T-cell (primary cell): ENCODE results near the gene SP100. TPM values are rescaled to one million over a fixed set of nuclear protein-coding genes. Genes with fewer than 3 reads are reported as not detected.
"Not testable (repeated sequence)": the region's sequence is repeated elsewhere in the genome, so short reads cannot be mapped to it uniquely, and the experiment has no call there.

Experiments used
- ATAC-seq, 4 experiments: fragments of 200-7000 bp in 3 of 4; fragments of 150-1000 bp in 1 of 4; cut with Tn5 transposase; replicated peaks in 1 of 4; 1 replicate in 3 of 4; 2 replicates in 1 of 4; pipeline ENCODE4 v1.10.0; 2021; ENCODE audit warnings: moderate library complexity in 3 of 4, mild to moderate bottlenecking in 2 of 4, moderate number of reproducible peaks in 1 of 4
- CTCF ChIA-PET, 2 donors: fragments of 300-600 bp; sonication (Branson Sonifier 250); formaldehyde crosslinking; loops; one replicate each; lab custom pipeline; 2022; ENCODE audit warnings: antibody characterized with exemption in 2 of 2; lab: Charles Lee
- POLR2A ChIA-PET, 2 donors: fragments of 300-600 bp; sonication (Branson Sonifier 250); formaldehyde crosslinking; loops; one replicate each; lab custom pipeline; 2022; ENCODE audit warnings: antibody characterized with exemption in 2 of 2; lab: Charles Lee
- DNase-seq, 35 experiments: peaks; one replicate each; pipeline versions ENCODE4 v3.0.0 to v3.0.0-alpha.2; 2013 to 2023
- H3K27ac ChIP-seq: one replicate; pipeline ENCODE4 v1.5.1; 2013; ENCODE audit warnings: low read length
- H3K27me3 ChIP-seq, 2 experiments: replicated peaks in 1 of 2; 1 replicate in 1 of 2; 2 replicates in 1 of 2; pipeline versions ENCODE4 v1.6.1 to v1.7.0; 2013; ENCODE audit warnings: low read length in 1 of 2, mixed read lengths in 1 of 2; ENCODE audit not compliant: control insufficient read depth in 2 of 2, insufficient read depth in 2 of 2; ENCODE audit errors: extremely low read depth in 1 of 2
- H3K36me3 ChIP-seq, 2 donors: 1 replicate in 1 of 2; 2 replicates in 1 of 2; pipeline versions ENCODE4 v1.6.1 to v1.7.0; 2013; ENCODE audit warnings: low read length in 1 of 2; ENCODE audit not compliant: control insufficient read depth in 2 of 2, insufficient read depth in 1 of 2; ENCODE audit errors: extremely low read depth in 1 of 2
- H3K4me1 ChIP-seq, 2 experiments: 1 replicate in 1 of 2; 2 replicates in 1 of 2; pipeline versions ENCODE4 v1.6.1 to v1.7.0; 2013; ENCODE audit warnings: low read length in 2 of 2, mixed read lengths in 1 of 2; ENCODE audit not compliant: insufficient read depth in 2 of 2, control insufficient read depth in 1 of 2; ENCODE audit errors: extremely low read depth in 1 of 2
- H3K4me3 ChIP-seq, 2 donors: 1 replicate in 1 of 2; 2 replicates in 1 of 2; pipeline versions ENCODE4 v1.5.1 to v1.7.0; 2013; ENCODE audit warnings: mild to moderate bottlenecking in 2 of 2, low read length in 1 of 2, moderate library complexity in 1 of 2; ENCODE audit not compliant: control insufficient read depth in 1 of 2; ENCODE audit errors: extremely low read depth in 1 of 2
- H3K9me3 ChIP-seq: 2 replicates; pipeline ENCODE4 v1.7.0; 2013
- H3K27ac Mint-ChIP-seq, 2 donors: one replicate each; pipeline ENCODE4 v1.8.0; 2020 to 2021; ENCODE audit warnings: mild to moderate bottlenecking in 2 of 2, mixed read lengths in 2 of 2
- H3K27me3 Mint-ChIP-seq, 2 donors: one replicate each; pipeline ENCODE4 v1.8.0; 2021 to 2022; ENCODE audit warnings: mixed read lengths in 2 of 2
- H3K36me3 Mint-ChIP-seq: one replicate; pipeline ENCODE4 v1.8.0; 2021; ENCODE audit warnings: mixed read lengths
- H3K4me1 Mint-ChIP-seq, 3 donors: one replicate each; pipeline ENCODE4 v1.8.0; 2020 to 2022; ENCODE audit warnings: mixed read lengths in 3 of 3, mild to moderate bottlenecking in 1 of 3
- H3K4me3 Mint-ChIP-seq, 3 donors: one replicate each; pipeline ENCODE4 v1.8.0; 2020 to 2022; ENCODE audit warnings: mild to moderate bottlenecking in 3 of 3, mixed read lengths in 3 of 3, moderate library complexity in 3 of 3
- H3K9me3 Mint-ChIP-seq, 3 donors: one replicate each; pipeline ENCODE4 v1.8.0; 2020 to 2022; ENCODE audit warnings: mixed read lengths in 3 of 3
- WGBS: methylation state at CpG from one replicate; pipeline ENCODE4 v1.1.5; 2013; ENCODE audit warnings: missing lambda C conversion rate; ENCODE audit not compliant: insufficient coverage; 5-methylcytosine and 5-hydroxymethylcytosine counted together
- total RNA-seq, 35 experiments: library from RNA in 6 of 35; stranded (reverse) in 6 of 35; fragments of 120-200 nt in 1 of 35; gene quantifications; one replicate each; pipeline versions ENCODE4 v1.2.1 to v1.2.4 and lab custom pipeline; 2013 to 2026

SP100 gene
- total RNA-seq, 5 donors from 2014 or later (not counting 1 experiment from before 2014, with no cell fraction given), result 188 to 271 (median 217) TPM

DNA sequence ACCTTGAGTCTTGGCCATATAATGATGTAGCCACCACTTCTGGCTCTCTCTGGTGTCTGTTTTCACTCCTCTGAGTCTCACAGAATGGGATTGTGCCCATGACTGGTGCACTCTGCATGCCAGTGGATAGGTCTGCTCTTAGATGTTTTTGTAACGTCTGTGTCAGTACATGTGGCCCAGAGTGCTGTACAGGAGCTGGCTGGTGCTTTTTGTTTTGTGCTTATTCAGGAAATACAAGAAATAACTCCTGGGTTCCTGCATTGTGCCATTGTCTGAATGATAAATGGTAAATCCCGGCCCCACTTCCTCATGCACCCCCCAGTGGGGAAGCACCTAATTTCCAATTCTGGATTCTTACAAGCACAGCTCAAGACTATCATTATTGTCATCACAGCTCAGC, 6.7 kb upstream of the SP100 start:
- Histone ChIP-seq H3K4me1 (peaks cover 3 to 43% of the 10 kb centered on the region in 2 experiments), H3K27ac (peak overlapping the region; percentile 30), H3K36me3 (peaks cover 4 to 12% of the 10 kb centered on the region in 2 donors)
- H3K4me3 ChIP-seq, H3K9me3 ChIP-seq, H3K9me3 Mint-ChIP-seq, H3K27me3 ChIP-seq, POLR2A ChIA-PET, H3K27me3 Mint-ChIP-seq, DNase-seq: not testable (repeated sequence)
- H3K36me3 Mint-ChIP-seq, result peaks cover 32% of the 10 kb centered on the region
- WGBS, result no CpG with 5 or more reads among the region's 2 CpGs
- CTCF ChIA-PET, result interaction anchor here in 1 of 2 donors (0.7 kb wide), 1 partner anchor 202 kb away, joined by 3 read pairs; no protein-coding TSS in a partner anchor
- H3K27ac Mint-ChIP-seq, result peak overlapping the region; percentile 99 to 100
- peak overlapping the region in 1 of 3 donors; percentile 91 for H3K4me3 Mint-ChIP-seq
- peak in 1 of 4 experiments; percentile 22 for ATAC-seq
- H3K4me1 Mint-ChIP-seq, result peaks cover 59 to 71% (median 65%) of the 10 kb centered on the region in 3 donors

- CTCF ChIA-PET, result interaction anchor here in 1 of 2 donors (1.2 kb wide), 1 partner anchor 386 kb away, joined by 3 read pairs; no protein-coding TSS in a partner anchor
- Histone ChIP-seq H3K4me1 (peaks cover 3 to 53% of the 10 kb centered on the region in 2 experiments), H3K36me3 (peaks cover 4 to 6% of the 10 kb centered on the region in 2 donors), H3K27me3 (no peaks in the 10 kb centered on the region), H3K4me3 (no peak overlapping the region), H3K27ac (no peak overlapping the region), H3K9me3 (no peaks in the 10 kb centered on the region)
- Mint-ChIP-seq H3K27me3 (no peaks in the 10 kb centered on the region), H3K36me3 (peaks cover 24% of the 10 kb centered on the region), H3K4me1 (peaks cover 69 to 81% (median 74%) of the 10 kb centered on the region in 3 donors), H3K9me3 (no peaks in the 10 kb centered on the region), H3K4me3 (peak overlapping the region; percentile 91 to 99 (median 98)), H3K27ac (peak overlapping the region; percentile 99 to 100)
- no peak for ATAC-seq
- no peak for DNase-seq
- 91% methylated on average over 1 of the region's 1 CpG for WGBS
- POLR2A ChIA-PET, result no interaction called here
Measured at GRCh38 chr2:230410263-230410662, 5.7 kb upstream of the SP100 start.

DNA sequence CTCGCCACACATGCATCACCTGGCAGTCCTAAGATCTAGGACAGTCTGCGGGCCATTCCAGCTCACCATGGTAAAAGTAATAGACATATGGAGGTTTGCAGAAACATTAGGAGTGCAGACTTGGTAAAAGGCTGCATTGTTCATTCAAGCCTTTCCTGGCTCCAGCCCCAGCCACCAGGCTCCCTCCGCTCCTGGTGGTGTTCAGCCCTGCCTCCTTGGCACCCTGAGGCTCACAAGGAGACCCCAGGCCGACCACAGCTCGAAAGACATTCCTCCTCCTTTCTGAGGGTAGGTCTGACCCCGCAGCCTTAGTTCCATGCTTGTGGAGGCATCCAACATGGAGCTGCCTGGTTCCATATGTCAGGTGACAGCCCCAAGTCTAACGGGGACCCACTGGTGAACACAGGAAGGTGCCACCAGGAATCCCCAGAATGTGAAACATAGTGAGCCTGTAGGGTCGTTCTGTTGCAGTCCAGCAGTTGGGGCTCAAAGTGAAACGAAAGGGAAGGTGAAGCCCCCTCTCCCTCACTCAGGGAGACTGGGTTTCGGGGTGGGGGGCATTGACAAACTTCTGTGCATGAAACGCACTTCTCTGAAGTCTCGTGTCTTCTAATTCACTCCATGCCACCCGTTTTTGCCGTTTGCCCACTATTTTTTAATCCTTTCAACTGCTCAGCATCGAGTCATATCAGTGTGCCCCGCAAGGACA, 5.0 kb upstream of the SP100 start:
- WGBS, result 30% methylated on average over 11 of the region's 16 CpGs
- peak in 1 of 35 experiments; percentile 43 for DNase-seq
- no peaks in the 10 kb centered on the region for H3K9me3 Mint-ChIP-seq

GRCh38 chr2:230411570-230412370, 4.2 kb upstream of the SP100 start:
- no peaks in the 10 kb centered on the region for H3K9me3 ChIP-seq
- CTCF ChIA-PET, result interaction anchor here (0.6 to 1.3 kb wide), 5 partner anchors 36 to 250 kb away, joined by 3 to 5 read pairs (median 3); no protein-coding TSS in a partner anchor
- Mint-ChIP-seq H3K4me3 (peak overlapping the region; percentile 91 to 99 (median 98)), H3K27ac (peak overlapping the region; percentile 99 to 100), H3K27me3 (no peaks in the 10 kb centered on the region), H3K9me3 (no peaks in the 10 kb centered on the region), H3K4me1 (peaks cover 76 to 90% (median 77%) of the 10 kb centered on the region in 3 donors), H3K36me3 (peaks cover 8% of the 10 kb centered on the region)
- peak overlapping the region; percentile 69 to 78 for H3K4me3 ChIP-seq
- H3K27me3 ChIP-seq, result no peaks in the 10 kb centered on the region
- ATAC-seq, result peak; percentile 70 to 78 (median 74)
- no peaks in the 10 kb centered on the region for H3K36me3 ChIP-seq
- DNase-seq, result peak in 34 of 35 experiments; percentile 21 to 78 (median 43)
- H3K4me1 ChIP-seq, result peaks cover 3 to 59% of the 10 kb centered on the region in 2 experiments
- H3K27ac ChIP-seq, result peak overlapping the region; percentile 86
- POLR2A ChIA-PET, result interaction anchor here in 1 of 2 donors (0.5 to 0.6 kb wide), 3 partner anchors 61 to 374 kb away, joined by 7 to 13 read pairs (median 7); no protein-coding TSS in a partner anchor
- under 1% methylated on average over 51 of the region's 57 CpGs for WGBS

More for the DNA sequence above, 5.0 kb upstream of the SP100 start:
- Mint-ChIP-seq H3K27ac (peak overlapping the region; percentile 99 to 100), H3K4me1 (peaks cover 76 to 88% (median 76%) of the 10 kb centered on the region in 3 donors), H3K4me3 (peak overlapping the region; percentile 91 to 99 (median 98)), H3K36me3 (peaks cover 16% of the 10 kb centered on the region), H3K27me3 (no peaks in the 10 kb centered on the region)
- H3K36me3 ChIP-seq, result peaks cover 0 to 3% of the 10 kb centered on the region in 2 donors
- no peaks in the 10 kb centered on the region for H3K9me3 ChIP-seq
- peaks cover 3 to 59% of the 10 kb centered on the region in 2 experiments for H3K4me1 ChIP-seq
- H3K27me3 ChIP-seq, result no peaks in the 10 kb centered on the region
- ATAC-seq, result peak in 1 of 4 experiments; percentile 13
- H3K4me3 ChIP-seq, result peak overlapping the region; percentile 69 to 78
- ChIA-PET CTCF (interaction anchor here in 1 of 2 donors (0.6 to 1.3 kb wide), 3 partner anchors 70 to 386 kb away, joined by 3 read pairs; no protein-coding TSS in a partner anchor), POLR2A (interaction anchor here in 1 of 2 donors (0.5 kb wide), 2 partner anchors 141 to 375 kb away, joined by 7 to 13 read pairs; no protein-coding TSS in a partner anchor)
- H3K27ac ChIP-seq, result peak overlapping the region; percentile 86

DNA sequence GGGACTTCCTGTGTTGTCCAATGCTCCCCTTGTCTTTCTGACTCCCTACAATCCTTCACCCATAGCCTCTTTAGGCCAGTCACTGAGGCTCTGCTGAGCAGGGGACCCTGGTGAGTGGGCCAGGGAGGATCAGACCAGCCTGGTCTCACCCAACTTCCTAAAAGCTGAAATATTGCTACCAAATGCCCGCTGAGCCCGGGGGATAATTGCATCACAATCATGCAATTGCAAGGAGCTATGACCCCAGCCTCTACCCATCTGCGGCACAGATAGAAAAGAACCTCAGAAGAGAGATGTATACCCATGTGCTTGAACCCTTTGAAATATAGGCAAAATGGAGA, 3.7 kb upstream of the SP100 start:
- POLR2A ChIA-PET, result interaction anchor here in 1 of 2 donors (0.6 kb wide), 1 partner anchor 60 kb away, joined by 7 read pairs; no protein-coding TSS in a partner anchor
- no peak for ATAC-seq
- Histone ChIP-seq H3K27me3 (no peaks in the 10 kb centered on the region), H3K4me1 (peaks cover 3 to 59% of the 10 kb centered on the region in 2 experiments), H3K36me3 (no peaks in the 10 kb centered on the region), H3K9me3 (no peaks in the 10 kb centered on the region), H3K4me3 (peak overlapping the region; percentile 69 to 78), H3K27ac (peak overlapping the region; percentile 86)
- Mint-ChIP-seq H3K36me3 (peaks cover 3% of the 10 kb centered on the region), H3K27ac (peak overlapping the region; percentile 99 to 100), H3K4me3 (peak overlapping the region; percentile 91 to 99 (median 98)), H3K4me1 (peaks cover 74 to 85% (median 75%) of the 10 kb centered on the region in 3 donors), H3K27me3 (no peaks in the 10 kb centered on the region), H3K9me3 (no peaks in the 10 kb centered on the region)
- no peak for DNase-seq
- CTCF ChIA-PET, result interaction anchor here (0.6 to 1.3 kb wide), 4 partner anchors 35 to 250 kb away, joined by 3 to 5 read pairs (median 4); no protein-coding TSS in a partner anchor
- 100% methylated on average over 1 of the region's 3 CpGs for WGBS
